Spinal cord (tissue), 10 donors: ENCODE measurements around the gene SELENBP1. TPM values are rescaled to one million over a fixed set of nuclear protein-coding genes. Genes with fewer than 3 reads are reported as not detected.
A peak's percentile ranks its signal among the peaks of the same experiment; 100 is the strongest.
"Not testable (repeated sequence)": the region's sequence is repeated elsewhere in the genome, so short reads cannot be mapped to it uniquely, and the experiment has no call there.

Source experiments
- DNase-seq, 6 donors: peaks; one replicate each; pipeline versions ENCODE4 v3.0.0 to v3.0.0-alpha.2; 2013 to 2015; ENCODE audit warnings: low spot score in 6 of 6, low read depth in 4 of 6
- H3K27ac ChIP-seq: one replicate; pipeline ENCODE4 v1.5.1; 2013; ENCODE audit warnings: low read depth, low read length, control low read depth
- H3K27me3 ChIP-seq: one replicate; pipeline ENCODE4 v1.6.1; 2013; ENCODE audit warnings: low read length; ENCODE audit not compliant: control insufficient read depth, insufficient read depth
- H3K36me3 ChIP-seq: one replicate; pipeline ENCODE4 v1.6.1; 2013; ENCODE audit warnings: low read length; ENCODE audit not compliant: control insufficient read depth, insufficient read depth
- H3K4me1 ChIP-seq: one replicate; pipeline ENCODE4 v1.6.1; 2013; ENCODE audit warnings: low read length; ENCODE audit not compliant: control insufficient read depth, insufficient read depth
- H3K4me3 ChIP-seq: one replicate; pipeline ENCODE4 v1.5.1; 2013; ENCODE audit warnings: low read depth, low read length, control low read depth
- H3K9me3 ChIP-seq: one replicate; pipeline ENCODE4 v1.6.1; 2013; ENCODE audit warnings: low read length; ENCODE audit not compliant: control insufficient read depth, insufficient read depth
- WGBS: methylation state at CpG from one replicate; pipeline ENCODE4 v1.1.5; 2013; ENCODE audit warnings: missing lambda C conversion rate; ENCODE audit not compliant: insufficient coverage; 5-methylcytosine and 5-hydroxymethylcytosine counted together
- polyA plus RNA-seq, 2 donors: library from polyadenylated mRNA; unstranded; fragments of 120-200 nt; gene quantifications; one replicate each; pipeline ENCODE4 v1.2.1, GENCODE V29; 2013; ENCODE audit not compliant: insufficient read length in 2 of 2
- total RNA-seq, 2 donors: library from RNA; depleted of rRNA in 1 of 2; stranded (reverse); fragments of 120-200 nt in 1 of 2; fragments of >200 nt in 1 of 2; gene quantifications; one replicate each; pipeline versions ENCODE4 v1.2.3 to v1.2.4, GENCODE V29; 2013 to 2014
- donor health status: healthy.

SELENBP1 gene
- total and polyA plus RNA-seq, 4 donors = 13.6 to 147 (median 38.3) TPM

GRCh38 chr1:151403612-151404011 is 31.1 kb upstream of the SELENBP1 start:
- 100% methylated on average over 2 of the region's 3 CpGs for WGBS
- no peak for DNase-seq
- H3K4me1 ChIP-seq = peaks cover 20% of the 10 kb centered on the region

GRCh38 chr1:151402764-151403163 is 30.3 kb upstream of the SELENBP1 start:
- H3K9me3 ChIP-seq = no peaks in the 10 kb centered on the region
- peaks cover 44% of the 10 kb centered on the region for H3K36me3 ChIP-seq
- no peak overlapping the region for H3K27ac ChIP-seq
- DNase-seq = no peak
- no peak overlapping the region for H3K4me3 ChIP-seq
- H3K27me3 ChIP-seq = no peaks in the 10 kb centered on the region
- H3K4me1 ChIP-seq = peaks cover 20% of the 10 kb centered on the region
- WGBS = 64% methylated on average over 1 of the region's 2 CpGs

More at GRCh38 chr1:151403612-151404011, 31.1 kb upstream of the SELENBP1 start:
- peaks cover 50% of the 10 kb centered on the region for H3K36me3 ChIP-seq
- H3K4me3 ChIP-seq = no peak overlapping the region
- H3K27ac ChIP-seq = no peak overlapping the region
- H3K27me3 ChIP-seq = no peaks in the 10 kb centered on the region
- no peaks in the 10 kb centered on the region for H3K9me3 ChIP-seq

- Histone ChIP-seq H3K4me1 (peaks cover 20% of the 10 kb centered on the region), H3K27me3 (no peaks in the 10 kb centered on the region), H3K27ac (no peak overlapping the region), H3K9me3 (no peaks in the 10 kb centered on the region), H3K36me3 (peaks cover 41% of the 10 kb centered on the region), H3K4me3 (no peak overlapping the region)
- WGBS = no CpG with 5 or more reads among the region's 2 CpGs
- no peak for DNase-seq
These were observed 29.4 kb upstream of the SELENBP1 start for GRCh38 chr1:151401860-151402259.

- Histone ChIP-seq H3K27me3 (no peaks in the 10 kb centered on the region), H3K9me3 (no peaks in the 10 kb centered on the region), H3K27ac (no peak overlapping the region), H3K36me3 (peaks cover 40% of the 10 kb centered on the region), H3K4me3 (no peak overlapping the region), H3K4me1 (peaks cover 20% of the 10 kb centered on the region)
- 91% methylated on average over 11 of the region's 13 CpGs for WGBS
- DNase-seq = no peak
These were observed 28.8 kb upstream of the SELENBP1 start for GRCh38 chr1:151401125-151401788.

- Histone ChIP-seq H3K4me1 (peaks cover 20% of the 10 kb centered on the region), H3K36me3 (peaks cover 23% of the 10 kb centered on the region), H3K9me3 (no peaks in the 10 kb centered on the region), H3K27me3 (no peaks in the 10 kb centered on the region), H3K27ac (peak within 1 kb of the TSS; percentile 85), H3K4me3 (peak within 1 kb of the TSS; percentile 73)
- DNase-seq = peak; percentile 85 to 98 (median 90)
- under 1% methylated on average over 51 of the region's 63 CpGs for WGBS
These were observed 27.0 kb upstream of the SELENBP1 start, which contains the start of gene PSMB4 for GRCh38 chr1:151399324-151400171. Gene PSMB4, plus strand, starts transcription at chr1:151399573. Its CDS starts 15 bp downstream, at chr1:151399588.

- not testable (repeated sequence) for DNase-seq, H3K36me3 ChIP-seq, H3K4me3 ChIP-seq, H3K9me3 ChIP-seq, H3K27ac ChIP-seq, H3K27me3 ChIP-seq
- 100% methylated on average over 2 of the region's 5 CpGs for WGBS
- peaks cover 19% of the 10 kb centered on the region for H3K4me1 ChIP-seq
These were observed 23.8 kb upstream of the SELENBP1 start for GRCh38 chr1:151396265-151396664.

- no peak for DNase-seq
- Histone ChIP-seq H3K4me1 (no peaks in the 10 kb centered on the region), H3K27ac (no peak overlapping the region), H3K9me3 (no peaks in the 10 kb centered on the region), H3K36me3 (no peaks in the 10 kb centered on the region), H3K27me3 (no peaks in the 10 kb centered on the region), H3K4me3 (no peak overlapping the region)
These were observed 21.1 kb upstream of the SELENBP1 start for GRCh38 chr1:151393583-151393982.

- no peaks in the 10 kb centered on the region for H3K27me3 ChIP-seq
- no peaks in the 10 kb centered on the region for H3K36me3 ChIP-seq
- DNase-seq = no peak
- no peaks in the 10 kb centered on the region for H3K9me3 ChIP-seq
- no peak overlapping the region for H3K27ac ChIP-seq
- WGBS = no CpG with 5 or more reads among the region's 3 CpGs
- H3K4me1 ChIP-seq = no peaks in the 10 kb centered on the region
- no peak overlapping the region for H3K4me3 ChIP-seq
These were observed 18.6 kb upstream of the SELENBP1 start for GRCh38 chr1:151391079-151391563.

- H3K4me3 ChIP-seq, H3K27me3 ChIP-seq, H3K4me1 ChIP-seq, H3K27ac ChIP-seq, H3K9me3 ChIP-seq, H3K36me3 ChIP-seq, DNase-seq: not testable (repeated sequence)
- WGBS = 94% methylated on average over 7 of the region's 22 CpGs
These were observed 17.9 kb upstream of the SELENBP1 start for GRCh38 chr1:151390221-151391078.
